Measurements from ENCODE around the gene RAI14. TPM values are rescaled to one million over a fixed set of nuclear protein-coding genes. Genes with fewer than 3 reads are reported as not detected.

RAI14 gene
- total and polyA plus RNA-seq, 2 experiments from 2014 or later: 42.2 to 49.6 TPM

DNA sequence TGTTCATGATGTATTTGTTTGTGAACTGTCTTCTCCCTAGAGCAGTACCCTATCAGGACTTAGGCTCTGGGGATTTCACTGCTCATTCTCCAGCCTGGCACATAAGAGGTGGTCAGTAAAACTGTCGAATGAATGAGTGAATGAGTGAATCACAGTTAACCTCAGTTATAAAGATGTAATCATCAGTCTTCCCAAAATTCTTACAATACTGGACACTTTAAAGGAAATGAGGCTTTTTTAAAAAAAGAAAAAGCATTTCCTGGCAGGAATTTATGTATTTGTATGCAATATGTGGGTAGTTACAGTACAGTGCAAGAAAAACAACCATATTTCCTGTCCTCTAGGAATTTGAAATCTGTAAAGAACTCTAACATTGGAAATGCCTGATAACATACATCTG lies 59.6 kb downstream of the RAI14 start:
- Histone ChIP-seq H4K20me1 (ENCODE audit: insufficient read depth, poor library complexity, severe bottlenecking) (no peaks in the 10 kb centered on the region), H3K4me2 (no peak overlapping the region), H3K9me2 (replicated peaks; ENCODE audit: insufficient read depth) (no peaks in the 10 kb centered on the region), H3K4me3 (no peak overlapping the region), H3K27me3 (no peaks in the 10 kb centered on the region), H3K79me2 (peaks cover 35% of the 10 kb centered on the region), H3K4me1 (ENCODE audit: insufficient read depth) (peaks cover 4% of the 10 kb centered on the region), H3K36me3 (replicated peaks; ENCODE audit: insufficient read depth, low read depth) (no peaks in the 10 kb centered on the region), H2AFZ (no peak overlapping the region), H3K9me3 (ENCODE audit: low read depth) (no peaks in the 10 kb centered on the region), H3K27ac (no peak overlapping the region)
- WGBS (ENCODE audit: low lambda C conversion rate, missing lambda C conversion rate): 81% methylated on average over 1 of the region's 1 CpG
- DNase-seq (ENCODE audit: low spot score): no peak
- no peak for TF ChIP-seq CTCF (IDR thresholded peaks at IDR 0.05; ENCODE audit: poor library complexity)
- TF ChIP-seq EZH2 (IDR thresholded peaks at IDR 0.05; ENCODE audit: borderline replicate concordance): no peak
- no peak for TF ChIP-seq EZH2phosphoT487 (IDR thresholded peaks at IDR 0.05; ENCODE audit: low read depth, severe bottlenecking, unreplicated experiment)

DNA sequence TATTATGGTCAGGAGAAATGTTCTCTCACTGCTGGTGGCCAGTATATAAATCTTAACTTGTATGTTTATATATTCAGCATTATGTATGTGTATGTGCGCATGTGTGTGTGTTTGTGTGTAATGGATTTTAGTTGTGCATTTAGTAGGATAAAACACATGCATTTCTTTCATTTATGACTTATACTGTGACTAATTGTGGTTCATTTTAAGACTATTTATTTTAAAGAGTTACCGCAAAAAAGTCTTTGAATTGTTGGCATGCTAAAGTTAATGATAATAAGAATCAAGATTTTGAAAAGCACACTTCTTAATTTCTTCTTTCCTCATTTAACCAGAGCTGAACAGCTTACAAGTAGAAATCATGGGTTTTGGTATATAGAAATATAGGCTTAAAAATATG lies 60.9 kb downstream of the RAI14 start:
- peaks cover 38% of the 10 kb centered on the region for H3K79me2 ChIP-seq
- peak overlapping the region; percentile 23 for H3K27ac ChIP-seq
- no peaks in the 10 kb centered on the region for H3K9me2 ChIP-seq (replicated peaks; ENCODE audit: insufficient read depth)
- H2AFZ ChIP-seq: no peak overlapping the region
- TF ChIP-seq EZH2 (IDR thresholded peaks at IDR 0.05; ENCODE audit: borderline replicate concordance) (no peak), CTCF (IDR thresholded peaks at IDR 0.05; ENCODE audit: poor library complexity) (no peak), EZH2phosphoT487 (IDR thresholded peaks at IDR 0.05; ENCODE audit: low read depth, severe bottlenecking, unreplicated experiment) (no peak)
- H4K20me1 ChIP-seq (ENCODE audit: insufficient read depth, poor library complexity, severe bottlenecking): no peaks in the 10 kb centered on the region
- H3K4me2 ChIP-seq: no peak overlapping the region
- peaks cover 4% of the 10 kb centered on the region for H3K4me1 ChIP-seq (ENCODE audit: insufficient read depth)
- DNase-seq (ENCODE audit: low spot score): no peak
- no peak overlapping the region for H3K4me3 ChIP-seq
- no peaks in the 10 kb centered on the region for H3K36me3 ChIP-seq (replicated peaks; ENCODE audit: insufficient read depth, low read depth)
- no peaks in the 10 kb centered on the region for H3K9me3 ChIP-seq (ENCODE audit: low read depth)
- WGBS (ENCODE audit: low lambda C conversion rate, missing lambda C conversion rate): 41% methylated on average over 2 of the region's 2 CpGs
- no peaks in the 10 kb centered on the region for H3K27me3 ChIP-seq

DNA sequence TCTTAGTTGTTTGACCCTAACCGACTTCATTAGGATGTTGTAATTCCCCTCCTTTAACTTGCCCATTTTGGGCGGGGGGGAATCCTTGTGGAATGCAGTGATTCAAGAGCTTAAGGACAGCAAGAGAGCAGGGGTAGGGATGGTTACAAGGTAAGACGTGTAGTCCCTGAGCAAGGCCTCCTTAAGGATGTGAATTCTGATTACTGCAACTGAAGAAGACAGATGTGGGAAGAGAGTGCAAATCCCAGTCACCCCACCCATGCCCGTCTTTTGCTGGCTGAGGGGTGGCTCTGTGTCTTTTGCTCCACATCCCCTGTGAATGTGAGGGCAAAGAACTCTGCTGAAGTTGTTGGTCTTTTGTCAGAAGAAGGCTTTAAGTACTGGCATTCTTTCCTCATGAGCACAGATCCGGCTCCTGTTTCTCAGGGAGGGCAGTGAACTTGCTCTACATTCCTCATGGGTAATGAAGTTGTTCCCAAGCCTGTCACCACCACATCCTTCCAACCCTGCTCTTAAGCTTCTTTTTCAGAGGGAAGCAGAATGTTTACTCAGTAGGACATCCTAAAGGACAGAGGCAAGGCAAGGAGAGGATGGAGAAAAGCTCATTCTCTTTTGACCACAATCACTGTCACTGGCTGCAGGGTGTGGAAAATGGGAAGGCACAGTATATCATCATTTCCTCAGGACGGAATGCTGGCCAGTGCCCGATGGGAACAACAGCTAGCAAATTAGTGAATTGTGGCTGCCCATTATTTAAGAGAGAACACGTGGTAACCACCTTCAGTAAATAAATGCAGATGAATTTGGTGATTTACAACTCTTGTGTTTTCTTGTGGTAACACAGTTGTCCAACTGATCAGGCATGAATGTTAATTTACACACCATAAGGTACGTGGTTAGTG lies 61.5 kb downstream of the RAI14 start:
- H3K79me2 ChIP-seq: peaks cover 39% of the 10 kb centered on the region
- WGBS (ENCODE audit: low lambda C conversion rate, missing lambda C conversion rate): 64% methylated on average over 9 of the region's 9 CpGs
- peak overlapping the region; percentile 23 for H3K27ac ChIP-seq
- H3K9me2 ChIP-seq (replicated peaks; ENCODE audit: insufficient read depth): no peaks in the 10 kb centered on the region
- H2AFZ ChIP-seq: no peak overlapping the region
- H3K27me3 ChIP-seq: no peaks in the 10 kb centered on the region
- H3K9me3 ChIP-seq (ENCODE audit: low read depth): no peaks in the 10 kb centered on the region
- TF ChIP-seq EZH2 (IDR thresholded peaks at IDR 0.05; ENCODE audit: borderline replicate concordance) (no peak), CTCF (IDR thresholded peaks at IDR 0.05; ENCODE audit: poor library complexity) (no peak), EZH2phosphoT487 (IDR thresholded peaks at IDR 0.05; ENCODE audit: low read depth, severe bottlenecking, unreplicated experiment) (no peak)
- no peak overlapping the region for H3K4me3 ChIP-seq
- H4K20me1 ChIP-seq (ENCODE audit: insufficient read depth, poor library complexity, severe bottlenecking): no peaks in the 10 kb centered on the region
- H3K36me3 ChIP-seq (replicated peaks; ENCODE audit: insufficient read depth, low read depth): no peaks in the 10 kb centered on the region
- no peak overlapping the region for H3K4me2 ChIP-seq
- DNase-seq (ENCODE audit: low spot score): peak; percentile 25
- H3K4me1 ChIP-seq (ENCODE audit: insufficient read depth): peaks cover 4% of the 10 kb centered on the region
